ENCODE results near the gene TBC1D22A.
"Not testable (repeated sequence)": the region's sequence is repeated elsewhere in the genome, so short reads cannot be mapped to it uniquely, and the experiment has no call there.

Gene TBC1D22A

DNA sequence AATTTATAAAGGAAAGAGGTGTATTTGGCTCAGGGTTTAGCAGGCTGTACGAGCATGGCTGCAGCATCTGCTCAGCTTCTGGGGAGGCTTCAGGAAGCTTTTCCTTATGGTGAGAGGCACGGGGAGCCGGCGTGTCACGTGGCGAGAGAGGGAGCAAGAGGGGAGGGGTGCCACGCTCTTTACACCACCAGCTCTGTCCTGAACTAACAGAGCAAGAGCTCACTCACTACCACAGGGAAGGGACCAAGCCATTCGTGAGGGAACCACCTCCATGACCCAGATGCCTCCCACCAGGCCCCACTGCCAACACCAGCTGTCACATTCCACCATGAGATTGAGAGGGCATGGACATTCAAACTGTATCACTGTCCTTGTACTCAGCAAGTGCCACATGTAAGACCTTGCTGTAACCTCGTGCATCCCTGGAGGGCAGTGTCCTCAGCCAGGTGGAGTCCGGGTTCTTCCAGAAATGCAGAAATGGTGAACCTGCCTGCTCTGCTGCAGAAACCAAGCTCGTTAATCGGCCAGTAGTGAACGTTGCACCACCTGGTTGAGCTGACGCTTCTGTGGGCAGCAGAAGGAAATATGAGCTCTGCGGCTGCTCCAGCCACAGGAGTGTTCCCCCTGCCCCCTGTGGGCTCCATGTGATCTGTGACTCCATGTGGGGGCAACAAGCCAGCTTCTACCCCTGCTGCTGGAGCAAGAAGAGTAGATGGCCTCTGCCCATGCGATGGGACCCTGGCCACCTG, 368.6 kb downstream of the TBC1D22A start:
- DNase-seq (ENCODE audit: low read depth in 3 of 3, low spot score in 1 of 3) = no peak

DNA sequence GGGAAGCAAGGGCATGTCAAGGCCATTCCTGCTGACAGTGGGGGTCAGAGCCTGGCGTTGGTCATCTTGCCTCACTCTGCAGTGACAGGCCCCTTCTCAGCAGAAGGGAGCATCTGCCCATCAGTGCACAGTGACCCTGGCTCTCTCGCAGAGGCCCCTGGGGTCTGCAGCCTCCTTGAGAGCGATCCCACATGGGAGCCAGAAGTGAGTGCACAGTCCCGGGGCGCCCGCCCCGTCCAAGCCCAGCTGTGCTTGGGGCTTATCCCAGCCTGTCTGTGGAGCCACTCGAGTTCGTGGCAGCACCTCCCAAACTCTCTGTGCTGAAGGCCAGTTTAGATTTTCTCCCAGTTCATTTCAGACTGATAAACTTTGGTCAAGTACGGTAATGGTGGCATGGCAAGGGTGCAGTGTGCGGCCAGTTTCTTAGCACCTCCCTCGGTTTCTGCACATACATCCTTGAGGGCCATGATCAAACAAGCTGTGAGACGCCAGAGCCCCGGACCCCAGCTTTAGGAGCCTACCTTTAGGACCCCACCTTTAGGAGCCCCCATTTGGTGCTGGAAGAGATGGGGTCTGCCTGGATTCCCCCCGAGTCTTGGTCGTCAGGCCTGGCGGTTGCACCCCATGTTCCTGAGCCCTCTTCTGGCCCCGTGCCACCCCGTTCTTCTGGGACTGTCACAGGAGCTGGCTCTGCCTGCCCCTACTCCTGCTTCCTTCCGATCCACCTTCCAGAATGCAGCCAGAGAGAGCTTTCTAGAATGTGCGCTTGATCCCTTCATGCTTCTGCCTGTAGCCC, 369.4 kb downstream of the TBC1D22A start:
- no peak for DNase-seq (ENCODE audit: low read depth in 3 of 3, low spot score in 1 of 3)

DNA sequence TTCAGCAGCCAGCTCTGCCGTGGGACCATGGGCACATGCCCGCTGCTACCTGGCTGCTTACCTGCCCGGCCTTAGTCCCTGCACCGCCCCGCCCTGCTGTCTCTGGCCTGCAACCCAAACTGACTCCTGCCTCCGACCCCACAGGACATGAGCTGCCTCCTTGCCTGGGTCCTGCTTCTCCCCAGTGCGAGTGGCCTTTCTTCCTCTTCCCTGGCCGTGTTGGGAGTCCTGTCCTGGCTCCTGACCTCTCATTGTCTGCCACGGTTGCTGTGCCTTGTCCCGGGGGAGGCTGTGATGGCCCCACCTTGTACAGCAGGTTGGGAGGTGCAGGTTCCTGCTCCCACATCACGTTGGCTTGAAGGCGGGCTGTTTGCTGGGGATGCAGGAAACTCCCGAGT, 370.0 kb downstream of the TBC1D22A start:
- DNase-seq (ENCODE audit: low read depth in 3 of 3, low spot score in 1 of 3) = no peak

DNA sequence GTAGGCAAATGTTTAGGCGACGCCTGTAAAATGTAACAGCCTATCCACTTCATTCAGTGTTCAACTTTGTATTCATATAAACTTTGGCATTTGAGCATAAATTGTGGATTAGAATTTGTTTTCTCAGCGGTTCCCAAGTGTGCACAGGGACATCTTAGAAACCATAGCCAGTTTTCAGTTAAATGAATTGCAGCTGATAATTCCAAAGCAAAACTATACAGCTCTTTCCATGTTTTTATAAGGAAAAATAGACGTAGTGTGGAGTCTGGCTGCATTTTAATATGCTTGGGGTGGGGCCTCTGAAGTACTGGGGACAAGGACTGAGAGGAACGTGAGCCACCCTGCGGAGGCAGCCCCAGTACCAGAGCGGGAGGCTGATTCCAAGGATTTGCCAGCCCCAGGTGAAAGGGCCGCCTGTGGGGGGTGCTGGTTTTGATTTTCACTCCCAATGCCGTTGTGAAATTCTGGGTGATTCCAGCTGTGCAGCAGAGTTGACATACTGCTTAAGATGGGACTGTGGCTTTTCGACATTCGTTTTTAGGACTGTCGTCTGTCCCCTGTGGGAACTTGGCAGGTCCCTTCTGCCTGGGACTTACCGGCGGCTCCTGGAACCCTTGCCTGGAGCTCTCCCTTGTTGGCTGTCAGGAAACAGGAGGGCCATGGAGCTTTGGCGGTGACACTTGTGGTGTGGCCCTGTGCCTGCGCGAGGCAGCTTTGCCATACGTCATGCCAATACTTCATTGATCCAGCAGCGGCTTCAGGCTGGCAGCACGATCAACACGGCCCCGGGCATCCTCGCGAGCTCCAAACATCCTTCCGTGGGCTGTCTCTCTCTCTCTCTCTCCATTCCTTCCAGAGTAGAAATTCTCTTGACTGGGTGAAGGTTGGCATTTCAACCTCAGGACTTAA, 370.9 kb downstream of the TBC1D22A start:
- no peak for DNase-seq (ENCODE audit: low read depth in 3 of 3, low spot score in 1 of 3)

DNA sequence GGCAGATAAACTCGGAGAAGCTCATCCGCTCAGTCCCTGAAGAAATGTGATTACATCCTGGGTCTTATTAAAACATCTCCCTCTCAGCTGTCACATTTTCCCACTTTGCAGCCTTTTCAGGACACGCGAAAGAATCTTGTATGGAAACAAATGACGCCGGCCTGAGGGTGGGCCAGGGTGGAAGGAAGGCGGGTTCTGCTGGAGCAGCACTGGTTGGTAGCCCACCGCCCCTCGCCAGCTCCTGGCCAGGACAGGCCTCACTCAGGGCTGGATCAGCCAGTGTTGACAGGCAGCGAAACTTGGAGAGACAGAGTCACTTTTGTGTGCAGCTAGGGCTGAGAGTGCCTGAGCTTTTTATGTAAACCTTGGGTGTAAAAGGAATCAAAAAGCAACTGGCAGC, 371.8 kb downstream of the TBC1D22A start:
- no peak for DNase-seq (ENCODE audit: low read depth in 3 of 3, low spot score in 1 of 3)

DNA sequence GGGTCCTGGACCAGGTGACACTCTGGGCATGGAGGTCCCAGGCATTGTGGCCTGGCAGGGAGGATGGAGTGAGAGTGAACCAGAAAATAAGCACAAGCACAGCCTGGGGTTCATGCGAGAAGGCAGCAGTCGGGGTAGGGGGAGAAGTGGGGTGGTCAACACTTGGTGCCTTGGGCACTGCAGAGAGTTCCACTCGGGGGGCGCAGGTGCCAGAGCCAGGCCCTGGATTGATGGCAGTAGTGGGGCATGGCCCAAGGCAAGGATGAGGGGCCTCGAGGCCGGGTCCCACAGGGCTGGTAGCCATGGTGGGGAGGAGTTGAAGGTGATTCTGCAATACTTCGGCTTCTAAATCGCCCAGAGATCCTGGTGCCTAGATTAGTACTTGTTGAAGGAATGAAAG, 372.9 kb downstream of the TBC1D22A start:
- DNase-seq (ENCODE audit: low read depth in 3 of 3, low spot score in 1 of 3) = no peak

DNA sequence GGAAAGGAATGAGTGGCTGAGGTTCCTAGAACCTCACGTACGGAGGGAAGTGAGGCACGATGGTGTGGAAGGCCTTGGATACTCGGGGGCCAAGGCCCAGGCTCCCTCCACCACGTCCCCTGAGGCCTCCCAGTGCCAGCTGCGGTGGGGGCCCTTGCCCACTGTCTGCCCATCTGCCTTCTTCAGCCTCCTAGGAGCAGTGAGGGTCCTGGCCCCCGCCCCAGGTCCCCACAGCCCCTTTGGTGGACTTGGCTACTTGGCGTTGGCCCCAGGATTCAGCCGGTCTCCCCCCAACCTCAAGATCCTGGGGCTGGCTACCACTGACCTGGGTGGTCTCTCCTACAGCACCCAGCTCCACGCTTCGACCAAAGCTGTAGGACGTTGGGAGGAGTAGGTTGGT, 373.6 kb downstream of the TBC1D22A start:
- DNase-seq (ENCODE audit: low read depth in 3 of 3, low spot score in 1 of 3) = no peak

DNA sequence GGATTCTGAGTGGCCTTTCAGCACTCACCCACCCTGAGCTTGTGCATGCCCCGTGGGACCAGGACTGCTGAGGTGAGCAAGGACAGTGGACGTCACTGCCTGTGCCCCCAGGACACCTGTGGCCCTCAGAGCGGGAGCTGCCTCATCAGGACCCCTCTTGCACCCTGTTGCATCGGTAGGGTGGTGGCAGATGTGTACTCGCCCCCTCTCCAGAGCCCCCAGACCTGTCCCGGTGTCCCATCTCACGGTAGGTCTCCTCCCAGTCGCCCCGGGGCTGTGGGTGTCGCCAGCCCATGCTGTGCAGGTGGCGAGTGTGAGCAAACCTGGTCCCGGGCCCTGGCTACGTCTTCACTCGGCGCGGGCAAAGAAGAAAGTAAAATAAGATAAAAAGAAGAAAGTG, 374.2 kb downstream of the TBC1D22A start:
- DNase-seq (ENCODE audit: low read depth in 3 of 3, low spot score in 1 of 3) = no peak

DNA sequence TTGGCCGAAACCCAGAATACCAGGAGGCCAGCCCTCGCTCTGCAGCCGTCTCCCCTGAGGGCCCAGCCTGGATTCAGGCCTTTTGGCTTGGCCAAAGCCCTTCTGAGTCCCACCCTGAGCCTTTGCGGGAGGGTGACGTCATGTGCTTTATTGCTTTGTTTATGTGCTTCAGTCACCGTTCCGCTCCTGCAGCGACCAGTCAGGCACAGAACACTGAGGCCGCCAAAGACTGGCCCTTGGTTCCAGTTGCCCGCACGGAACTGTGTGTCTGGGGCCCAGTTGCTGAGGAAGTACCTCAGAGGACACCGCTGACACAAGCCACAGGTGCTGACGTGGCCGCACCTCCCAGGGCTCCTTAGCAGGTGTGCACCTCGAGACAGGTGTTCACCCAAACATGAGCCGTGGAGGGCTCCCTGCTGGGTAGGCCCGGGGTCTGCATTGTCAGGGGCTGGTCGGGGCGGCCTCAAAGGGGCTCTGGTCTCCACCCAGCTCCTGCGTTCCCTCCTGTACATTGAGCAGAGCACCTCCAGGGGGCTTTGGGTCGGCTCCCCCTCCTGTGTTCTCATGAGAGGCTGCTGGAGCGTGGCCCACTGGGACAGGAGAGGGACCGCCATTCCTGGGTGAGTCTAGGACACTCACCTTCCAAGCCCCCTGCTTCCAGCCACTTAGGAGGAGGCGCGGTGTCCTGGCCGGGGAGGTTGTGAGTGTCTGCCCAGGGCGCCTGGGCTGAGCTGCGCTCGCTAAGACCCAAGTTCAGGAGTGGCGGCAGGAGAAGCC, 376.8 kb downstream of the TBC1D22A start:
- DNase-seq (ENCODE audit: low read depth in 3 of 3, low spot score in 1 of 3) = no peak

DNA sequence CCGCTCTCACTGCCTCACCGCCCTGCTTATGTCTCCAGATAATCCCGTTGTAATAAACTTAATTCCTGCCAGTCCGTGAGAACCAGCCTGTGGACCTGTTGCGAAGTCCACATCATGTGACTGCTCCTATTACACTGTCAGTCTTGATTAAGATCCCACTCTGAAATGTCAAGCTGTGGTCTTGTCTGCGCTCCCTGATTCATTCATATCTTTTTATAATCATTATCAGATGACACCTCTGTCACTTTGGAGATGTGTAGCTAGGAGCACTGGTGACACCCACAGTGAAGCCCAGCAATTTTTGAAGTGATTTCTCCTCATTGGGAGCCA, 377.3 kb downstream of the TBC1D22A start:
- no peak for DNase-seq (ENCODE audit: low read depth in 3 of 3, low spot score in 1 of 3)

DNA sequence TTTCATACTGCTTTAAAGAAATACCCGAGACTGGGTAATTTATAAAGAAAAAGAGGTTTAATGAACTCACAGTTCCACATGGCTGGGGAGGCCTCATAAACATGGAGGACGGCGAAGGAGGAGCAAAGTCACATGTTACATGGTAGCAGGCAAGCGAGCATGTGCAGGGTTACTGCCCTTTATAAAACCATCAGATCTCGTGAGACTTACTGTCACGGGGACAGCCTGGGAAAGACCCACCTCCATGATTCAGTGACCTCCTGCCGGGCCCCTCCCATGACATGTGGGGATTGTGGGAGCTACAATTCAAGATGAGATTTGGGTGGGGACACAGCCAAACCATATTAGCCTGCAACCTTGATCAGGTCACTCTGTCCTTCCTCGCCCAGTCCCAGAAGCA, 378.5 kb downstream of the TBC1D22A start:
- not testable (repeated sequence) for DNase-seq (ENCODE audit: low read depth in 3 of 3, low spot score in 1 of 3)

DNA sequence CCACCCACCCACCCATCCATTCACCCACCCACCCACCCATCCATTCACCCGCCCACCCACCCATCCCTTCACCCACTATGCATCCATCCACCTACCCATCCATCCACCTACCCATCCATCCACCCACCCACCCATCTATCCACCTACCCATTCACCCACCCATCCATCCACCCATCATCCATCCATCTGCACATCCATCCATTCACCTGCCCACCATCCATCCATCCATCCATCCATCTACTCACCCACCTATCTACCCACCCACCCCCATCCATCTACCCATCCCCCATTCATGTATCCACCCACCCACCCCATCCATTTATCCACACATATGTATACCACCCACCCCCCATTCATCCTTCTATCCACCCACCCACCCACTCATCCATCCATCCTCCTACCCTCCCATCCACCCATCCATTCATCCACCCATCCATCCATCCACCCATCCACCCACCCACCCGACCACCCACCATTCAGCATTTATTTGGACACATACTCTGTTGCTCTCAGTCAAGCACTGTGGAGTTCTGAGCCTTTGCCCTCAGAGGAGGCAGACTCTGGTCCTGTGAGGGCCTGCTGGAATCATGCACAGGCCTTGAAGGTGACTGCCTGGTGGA, 380.1 kb downstream of the TBC1D22A start:
- DNase-seq (ENCODE audit: low read depth in 3 of 3, low spot score in 1 of 3) = no peak

DNA sequence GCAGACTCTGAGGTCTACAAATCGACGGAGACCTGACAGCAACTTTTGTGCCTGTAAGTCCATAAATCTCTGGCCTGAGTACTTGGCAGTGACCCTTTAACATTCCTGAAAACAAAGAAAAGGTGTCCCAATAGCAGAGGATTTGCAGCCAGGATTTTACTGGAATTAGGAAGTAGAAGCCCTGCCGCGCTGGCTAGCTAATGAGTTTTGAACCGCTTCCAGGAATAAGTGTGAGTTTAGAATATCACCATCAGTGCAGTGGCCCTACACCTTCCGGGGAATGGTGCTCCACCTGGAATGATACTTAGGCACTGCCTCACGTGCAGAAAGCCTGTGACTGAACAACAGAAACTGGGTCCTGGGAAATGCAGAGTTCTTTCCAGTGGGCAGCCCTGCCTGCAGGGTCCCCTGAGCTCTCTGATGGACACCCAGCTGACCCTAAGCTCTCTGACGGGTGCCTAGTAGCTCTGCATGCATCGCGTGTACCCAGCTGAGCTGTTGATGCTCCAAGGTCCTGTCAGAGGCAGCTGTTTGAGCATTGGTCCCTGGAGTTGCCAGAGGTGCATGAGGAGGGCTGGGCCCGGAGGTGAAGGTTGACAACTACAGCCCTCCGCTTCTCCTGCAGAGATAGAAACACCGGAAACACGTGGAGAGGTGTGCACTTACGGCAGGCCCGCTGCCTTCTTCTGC, 380.9 kb downstream of the TBC1D22A start:
- no peak for DNase-seq (ENCODE audit: low read depth in 3 of 3, low spot score in 1 of 3)

DNA sequence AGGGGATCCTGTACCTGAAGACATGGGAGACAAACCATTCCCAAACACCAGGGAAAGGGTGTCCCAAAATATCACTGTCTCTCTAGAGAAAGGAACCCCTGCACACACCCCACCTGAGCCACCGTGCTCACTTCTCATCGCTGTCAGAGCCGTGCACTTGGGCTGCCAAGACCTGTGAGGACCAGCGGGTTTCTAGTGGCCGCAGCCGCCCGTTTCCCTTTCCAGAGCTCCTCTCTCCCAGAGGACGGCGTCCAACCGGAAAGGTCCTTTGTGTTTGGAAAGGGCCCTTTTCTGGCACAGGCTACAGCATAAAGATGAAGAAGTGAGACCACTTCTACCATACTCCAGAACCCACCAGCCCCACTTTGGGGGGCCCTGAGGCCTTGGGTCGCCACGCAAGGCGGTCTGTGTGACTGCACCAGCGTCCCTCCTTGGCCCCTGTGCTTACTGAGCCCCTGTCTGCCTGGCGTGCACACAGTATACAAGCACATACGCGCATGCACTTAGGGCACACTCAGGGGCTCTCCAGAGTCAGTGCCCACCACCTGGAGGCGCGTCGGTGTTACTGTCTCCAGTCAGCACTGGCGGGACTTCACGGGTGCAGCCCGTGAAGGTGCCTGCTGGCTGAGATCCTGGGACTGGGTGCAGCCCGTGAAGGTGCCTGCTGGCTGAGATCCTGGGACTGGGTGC, 381.8 kb downstream of the TBC1D22A start:
- DNase-seq (ENCODE audit: low read depth in 3 of 3, low spot score in 1 of 3) = no peak

DNA sequence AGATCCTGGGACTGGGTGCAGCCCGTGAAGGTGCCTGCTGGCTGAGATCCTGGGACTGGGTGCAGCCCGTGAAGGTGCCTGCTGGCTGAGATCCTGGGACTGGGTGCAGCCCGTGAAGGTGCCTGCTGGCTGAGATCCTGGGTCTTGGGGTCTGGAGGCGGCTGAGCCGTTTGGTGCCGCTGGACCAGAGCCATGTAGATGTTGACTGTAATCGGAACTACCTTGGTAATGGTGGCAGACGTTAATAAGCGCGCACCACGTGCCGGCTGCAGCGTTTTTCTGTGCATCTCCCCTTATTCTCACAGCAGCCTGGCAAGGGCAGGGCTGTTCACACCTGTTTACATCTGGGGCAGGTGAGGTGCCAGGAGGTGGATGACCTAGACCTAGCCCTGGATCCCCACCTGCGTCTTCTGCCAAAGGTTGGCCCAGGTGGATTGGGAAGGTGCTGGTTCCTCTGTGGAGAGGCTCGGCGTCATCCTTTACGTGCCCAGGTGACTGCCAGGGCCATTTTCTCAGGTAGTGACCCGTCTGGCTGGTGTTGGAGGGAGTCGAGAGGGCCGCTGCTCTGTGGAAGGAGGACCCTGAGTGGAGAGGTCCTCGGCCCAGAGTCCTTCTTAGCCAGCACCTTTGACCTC, 382.5 kb downstream of the TBC1D22A start:
- no peak for DNase-seq (ENCODE audit: low read depth in 3 of 3, low spot score in 1 of 3)

DNA sequence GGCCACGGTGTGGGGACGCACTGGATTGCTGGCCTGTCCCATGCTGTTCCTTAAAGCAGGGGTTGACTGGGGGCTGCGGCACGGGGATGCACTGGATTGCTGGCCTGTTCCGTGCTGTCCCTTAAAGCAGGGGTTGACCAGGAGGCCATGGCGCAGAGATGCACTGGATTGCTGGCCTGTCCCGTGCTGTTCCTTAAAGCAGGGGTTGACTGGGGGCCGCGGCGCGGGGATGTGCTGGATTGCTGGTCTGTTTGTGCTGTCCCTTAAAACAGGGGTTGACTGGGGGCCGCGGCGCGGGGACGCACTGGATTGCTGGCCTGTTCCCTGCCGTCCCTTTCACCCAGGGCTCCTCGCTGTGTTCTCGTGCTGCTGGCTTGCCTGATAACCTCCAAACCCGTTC, 383.4 kb downstream of the TBC1D22A start:
- DNase-seq (ENCODE audit: low read depth in 3 of 3, low spot score in 1 of 3) = no peak

DNA sequence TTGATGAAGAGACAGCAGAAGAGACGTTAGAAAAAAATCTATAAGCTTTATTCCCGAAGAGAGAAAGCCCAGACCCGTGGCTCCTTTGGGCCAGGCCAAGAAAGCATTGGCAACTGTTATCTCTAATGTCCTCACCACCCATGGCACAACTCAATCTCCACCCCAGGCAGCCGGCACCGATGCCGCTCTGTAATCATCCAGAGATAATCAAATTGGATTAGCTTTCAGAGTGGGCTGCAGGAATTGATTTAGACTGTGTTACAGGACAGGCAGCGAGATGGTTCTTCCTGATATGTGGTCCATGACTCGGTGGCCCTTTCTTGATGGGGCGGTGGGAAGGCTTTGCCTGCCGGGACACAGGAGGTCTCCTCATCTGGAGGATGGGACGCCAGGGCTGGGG, 383.9 kb downstream of the TBC1D22A start:
- no peak for DNase-seq (ENCODE audit: low read depth in 3 of 3, low spot score in 1 of 3)

DNA sequence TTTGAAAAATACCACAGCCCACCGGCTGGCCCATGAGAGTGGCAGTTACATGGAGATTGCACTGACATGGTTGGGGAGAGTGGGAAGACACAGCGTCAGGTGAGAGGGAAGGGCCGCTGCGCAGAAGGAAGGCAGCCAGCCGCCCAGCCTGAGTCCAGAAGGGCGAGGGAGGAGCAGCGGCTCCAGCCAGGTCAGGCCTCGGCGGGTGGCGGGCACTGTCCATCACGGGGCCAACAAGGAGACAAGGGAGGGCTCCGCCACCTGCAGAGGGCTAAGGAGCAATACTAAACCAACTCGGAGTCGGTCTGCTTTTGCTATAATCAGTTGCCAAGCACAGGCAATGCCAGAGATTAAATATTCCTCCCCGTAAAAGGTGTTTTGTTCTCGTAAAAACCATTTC, 384.5 kb downstream of the TBC1D22A start:
- no peak for DNase-seq (ENCODE audit: low read depth in 3 of 3, low spot score in 1 of 3)

DNA sequence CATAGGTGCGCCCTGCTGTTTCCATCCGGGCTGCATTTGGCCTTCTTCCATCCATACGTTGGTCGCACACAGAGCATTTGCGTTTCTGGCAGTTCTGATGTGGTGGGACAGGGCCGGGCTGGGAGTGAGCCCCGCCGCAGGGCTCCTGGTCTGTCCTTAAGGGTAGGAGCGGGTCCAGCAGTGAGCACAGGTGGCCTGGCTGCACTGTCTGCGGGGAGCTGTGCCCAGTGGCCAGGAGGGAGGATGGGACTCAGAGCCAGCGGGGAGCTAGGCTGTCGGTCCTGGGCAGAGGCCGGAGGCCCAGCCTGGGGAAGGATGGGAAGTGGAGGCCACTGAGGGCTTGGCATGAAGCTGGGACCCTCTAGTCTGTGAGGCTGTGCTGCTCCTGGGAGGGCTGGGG, 385.1 kb downstream of the TBC1D22A start:
- DNase-seq (ENCODE audit: low read depth in 3 of 3, low spot score in 1 of 3) = no peak
